Parietal lobe (tissue), 2 donors: ENCODE results near the gene FTCDNL1. TPM values are rescaled to one million over a fixed set of nuclear protein-coding genes. Genes with fewer than 3 reads are reported as not detected.

ENCODE experiments used
- small RNA-seq: library from RNA; depleted of rRNA; stranded (forward); fragments of <200 nt; gene quantifications from one replicate; pipeline ENCODE3, GENCODE V24; 2014; ENCODE audit warnings: low replicate concordance
- total RNA-seq: library from RNA; depleted of rRNA; stranded (reverse); fragments of >200 nt; gene quantifications from one replicate; pipeline ENCODE4 v1.2.3, GENCODE V29; 2014

Gene FTCDNL1
- 3.1 TPM for total RNA-seq

GRCh38 chr2:199850718-199851500 is at the start of gene FTCDNL1:
TSS of gene FTCDNL1 (minus strand) at chr2:199851192. CDS start at chr2:199848962, 2,230 bp downstream.

Small RNA genes lying within 50 kb of the gene (small RNA-seq; reads per million reads assigned to genes)
- gene AC108032.1, result not detected
- gene RN7SL717P, result not detected

Other genes starting within 250 kb of the FTCDNL1 start
- 28.5 TPM for gene C2orf69, start 60.1 kb upstream of the FTCDNL1 start, total RNA-seq
- 23.2 TPM for gene TYW5, start 104.3 kb upstream of the FTCDNL1 start, total RNA-seq
- gene MAIP1, start 104.4 kb upstream of the FTCDNL1 start, total RNA-seq, result 26.9 TPM